HG03135 (cell line): ENCODE results near the gene GAST.

Experiments
- ATAC-seq: cut with Tn5 transposase; IDR thresholded peaks from one replicate; pipeline ENCODE4 v1.9.1; 2021; ENCODE audit warnings: mild to moderate bottlenecking, moderate library complexity; ENCODE audit not compliant: unreplicated experiment

Gene GAST

DNA sequence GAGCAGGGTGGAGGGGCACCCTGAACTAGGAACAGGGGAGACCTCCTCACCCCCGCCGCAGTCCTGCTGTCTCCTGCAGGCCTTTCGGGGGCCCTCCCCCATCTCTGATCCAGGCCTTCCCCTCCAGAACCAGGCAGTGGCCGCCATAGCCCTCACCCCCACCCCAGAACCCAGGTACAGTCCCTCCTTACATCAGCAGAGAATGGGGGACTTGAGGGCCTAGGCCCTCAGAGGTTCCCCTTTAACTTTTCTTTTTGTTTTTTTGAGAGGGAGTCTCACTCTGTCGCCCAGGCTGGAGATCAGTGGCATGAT is 26.6 kb downstream of the GAST start:
- ATAC-seq: no peak

DNA sequence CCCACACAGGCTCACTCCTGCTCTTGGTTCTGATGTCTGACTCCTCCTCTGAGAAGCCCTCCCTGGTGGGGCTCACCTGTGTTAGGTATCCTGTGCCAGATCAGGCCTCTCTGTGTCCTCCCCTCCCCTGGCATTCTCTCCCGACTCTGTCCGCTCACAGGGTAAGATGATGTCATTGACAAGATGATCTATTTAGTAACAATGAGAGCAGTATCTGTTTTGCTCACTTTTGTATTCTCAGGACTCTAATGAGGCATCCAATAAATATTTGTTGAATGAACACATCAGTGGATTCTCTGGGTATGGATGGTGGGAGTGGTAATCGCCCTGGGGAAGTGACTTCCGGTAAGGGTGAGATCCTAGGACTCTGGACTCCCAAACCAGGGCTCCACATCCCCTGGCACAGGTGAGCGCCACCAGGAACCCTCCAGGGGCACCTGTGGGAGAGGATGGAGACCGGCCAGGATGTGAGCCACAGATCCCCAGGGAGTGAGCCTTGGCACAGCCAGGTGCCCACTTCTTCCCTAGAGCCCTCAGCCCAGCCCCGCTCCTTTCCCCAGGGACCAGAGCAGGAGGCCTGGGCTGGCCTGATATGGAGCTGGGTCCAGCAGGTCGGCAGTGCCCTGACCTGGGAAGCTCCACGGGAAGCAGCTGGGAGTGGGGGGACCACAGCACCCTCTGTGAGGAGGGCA is 27.7 kb downstream of the GAST start:
- ATAC-seq: no peak

DNA sequence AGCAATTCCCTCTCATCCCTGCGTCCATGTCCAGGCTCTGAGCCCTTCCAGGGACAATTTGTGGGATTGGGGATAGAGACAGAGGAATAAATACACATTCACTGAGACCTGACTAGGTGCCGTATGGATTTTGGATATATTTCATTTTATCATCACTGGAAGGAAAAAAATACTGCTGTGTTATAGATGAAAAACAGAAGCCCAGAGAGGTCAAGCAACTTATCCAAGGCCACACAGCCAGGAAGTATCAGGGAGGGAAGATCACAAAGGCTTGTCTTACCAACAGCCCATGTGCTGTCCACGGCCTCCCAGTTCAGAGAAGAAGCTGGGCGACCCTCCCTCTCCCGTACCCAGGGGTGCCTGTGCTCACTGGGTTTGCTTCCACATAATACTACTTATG is 28.4 kb downstream of the GAST start:
- no peak for ATAC-seq

DNA sequence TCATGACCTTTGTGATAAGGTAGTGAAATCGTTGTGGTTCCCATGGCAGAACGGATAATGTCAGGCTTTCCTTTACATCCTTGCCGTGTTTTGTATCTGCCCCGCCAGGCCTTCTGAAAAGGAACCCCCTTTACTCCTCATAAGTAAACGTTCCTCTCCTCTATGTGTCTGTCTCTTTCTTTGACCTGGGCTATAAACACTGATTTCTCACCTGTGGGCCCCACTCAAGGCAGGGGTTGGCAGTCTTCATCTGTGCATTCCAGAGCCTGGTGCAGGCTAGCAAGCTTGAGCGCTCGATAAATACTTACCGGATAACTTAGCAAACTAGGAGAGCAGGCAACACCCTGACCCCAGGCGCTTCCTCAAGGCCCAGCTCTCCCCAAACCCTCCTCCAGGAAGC is 29.6 kb downstream of the GAST start:
- no peak for ATAC-seq

DNA sequence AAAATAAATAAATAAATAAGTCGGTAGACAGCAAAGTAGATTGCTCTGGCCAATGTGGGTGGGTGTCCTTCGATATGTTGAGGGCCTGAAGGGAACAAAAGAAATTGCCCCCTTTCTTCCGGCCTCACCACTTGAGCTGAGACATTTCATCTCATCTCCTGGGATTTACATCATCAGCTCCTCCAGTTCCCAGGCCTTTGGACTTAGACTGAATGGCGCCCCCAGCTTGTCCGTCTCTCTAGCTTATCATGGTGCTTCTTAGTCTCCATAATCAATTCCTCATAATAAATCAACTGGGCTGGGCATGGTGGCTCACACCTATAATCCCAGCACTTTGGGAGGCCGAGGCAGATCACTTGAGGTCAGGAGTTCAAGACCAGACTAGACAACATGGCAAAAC is 36.1 kb downstream of the GAST start:
- no peak for ATAC-seq

DNA sequence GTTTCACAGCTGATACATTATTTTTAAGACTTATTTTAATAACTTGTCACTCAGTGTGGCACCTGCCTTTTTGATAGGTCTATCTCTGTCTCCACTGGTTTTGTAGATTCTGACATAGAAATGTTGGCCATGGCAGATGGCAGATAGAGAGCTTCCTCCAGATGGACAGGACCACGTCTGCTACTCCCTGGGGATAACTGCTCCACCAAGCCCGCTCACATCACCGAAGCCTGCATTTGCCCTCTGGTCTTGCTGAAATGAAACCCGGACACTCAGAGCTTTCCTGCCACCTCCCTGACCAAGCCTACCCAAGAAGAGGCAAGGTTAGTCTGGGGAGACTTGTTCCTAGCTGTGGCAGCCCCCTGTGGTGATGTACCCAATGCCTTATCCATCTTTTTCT is 38.7 kb downstream of the GAST start:
- no peak for ATAC-seq

DNA sequence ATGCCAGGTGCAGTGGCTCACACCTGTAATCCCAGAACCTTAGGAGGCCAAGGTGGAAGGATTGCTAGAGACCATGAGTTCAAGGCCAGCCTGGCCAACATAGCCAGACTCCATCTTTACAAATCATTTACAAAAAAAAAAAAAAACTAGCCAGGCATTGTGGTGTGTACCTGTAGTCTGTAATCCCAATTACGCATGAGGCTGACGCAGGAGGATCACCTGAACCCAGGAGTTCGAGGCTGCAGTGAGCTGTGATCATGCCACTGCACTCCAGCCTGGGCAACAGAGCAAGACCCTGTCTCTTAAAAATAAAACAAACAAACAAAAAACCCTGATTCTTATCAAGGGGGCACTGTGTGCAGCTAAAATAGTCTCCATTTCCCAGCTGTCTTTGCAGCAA is 39.2 kb downstream of the GAST start:
- no peak for ATAC-seq

DNA sequence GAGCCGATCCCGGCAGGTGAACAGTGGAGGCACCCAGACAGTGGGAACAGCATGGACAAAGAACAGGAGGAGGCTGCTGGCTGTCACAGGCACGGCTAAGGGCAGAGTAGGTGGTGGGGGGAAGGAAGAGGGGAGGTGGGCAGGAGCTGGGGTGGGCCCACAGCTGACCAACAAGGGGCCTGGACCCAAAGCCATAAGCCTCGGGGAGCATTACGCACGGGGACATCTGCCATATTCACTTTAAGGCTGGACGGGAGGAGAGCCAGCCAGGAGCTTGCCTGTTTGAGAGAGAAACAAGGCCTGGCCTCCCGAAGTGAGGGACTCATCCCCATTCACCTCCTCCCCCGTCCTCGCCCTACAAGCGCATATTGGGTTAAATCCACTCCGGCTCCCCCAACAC is 41.9 kb downstream of the GAST start:
- ATAC-seq: no peak

DNA sequence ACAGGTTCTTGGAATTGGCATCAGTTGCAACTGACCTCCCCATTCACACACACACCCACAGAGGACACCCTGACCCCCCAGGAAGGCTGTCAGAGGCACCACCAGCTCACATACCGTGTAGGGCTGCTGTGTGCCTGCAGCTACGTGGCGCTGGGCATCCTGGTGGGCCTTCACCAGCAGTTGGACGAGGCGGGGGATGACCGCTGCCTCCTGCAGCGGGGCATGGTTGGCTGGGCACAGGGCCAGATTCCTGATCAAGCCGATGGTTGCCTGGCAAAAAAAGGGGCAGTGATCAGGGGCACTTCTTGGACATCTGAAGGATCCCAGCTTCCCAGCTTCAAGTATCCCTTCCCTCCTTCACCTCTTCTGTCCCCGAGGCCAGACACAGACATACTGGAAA is 46.5 kb downstream of the GAST start:
- no peak for ATAC-seq

DNA sequence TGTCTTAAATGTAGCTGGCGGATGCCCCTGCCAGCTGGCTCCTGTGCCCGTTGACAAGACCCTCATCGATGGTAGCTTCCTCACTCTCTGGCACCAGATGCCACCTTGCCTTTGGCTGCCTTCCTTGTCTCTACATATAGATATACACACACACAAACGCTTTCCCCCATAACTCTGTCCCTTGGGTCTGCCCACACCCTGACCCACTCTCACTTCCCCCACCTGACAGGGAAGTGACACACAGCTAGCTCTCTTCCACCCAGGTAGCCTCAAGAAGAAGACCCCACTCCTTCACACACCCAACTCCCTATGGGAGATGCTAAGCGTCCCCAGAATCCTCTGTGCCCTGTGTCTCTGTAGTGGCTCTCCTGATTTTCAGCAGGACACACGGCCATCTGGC is 48.7 kb downstream of the GAST start:
- no peak for ATAC-seq

DNA sequence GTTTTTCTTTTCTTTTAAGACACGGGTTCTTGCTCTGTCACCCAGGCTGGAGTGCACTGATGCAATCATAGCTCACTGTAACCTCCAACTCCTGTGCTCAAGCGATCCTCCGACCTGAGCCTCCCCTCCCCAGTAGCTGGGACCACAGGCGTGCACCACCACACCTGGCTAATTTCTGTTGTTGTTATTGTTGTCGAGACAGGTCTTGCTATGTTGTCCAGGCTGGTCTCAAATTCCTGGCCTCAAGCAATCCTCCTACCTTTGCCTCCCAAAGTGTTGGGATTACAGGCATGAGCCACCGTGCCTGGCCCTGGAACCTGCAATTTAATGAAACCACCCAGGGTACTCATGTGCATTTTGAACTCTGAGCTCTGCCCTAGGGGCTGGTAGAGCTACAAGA is 50.3 kb downstream of the GAST start:
- ATAC-seq: no peak

DNA sequence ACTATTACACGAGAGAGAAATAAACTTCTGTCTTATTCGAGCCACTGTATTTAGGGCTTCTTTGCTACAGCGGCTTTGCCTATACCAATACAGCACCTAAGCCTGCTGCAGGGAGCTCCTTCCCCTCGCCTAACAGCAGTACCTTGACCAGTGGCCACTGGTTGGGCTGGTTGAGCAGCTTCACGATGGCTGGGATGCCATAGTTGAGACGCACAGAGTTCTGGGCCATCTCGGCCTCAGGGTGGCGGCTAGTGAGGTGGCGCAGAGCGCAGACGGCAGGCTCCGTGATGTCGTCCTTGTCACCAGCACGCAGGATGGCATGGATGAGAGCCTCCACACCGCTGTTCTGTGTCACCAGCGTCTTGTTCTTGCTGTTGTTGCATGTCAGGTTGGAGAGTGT is 50.7 kb downstream of the GAST start:
- no peak for ATAC-seq

DNA sequence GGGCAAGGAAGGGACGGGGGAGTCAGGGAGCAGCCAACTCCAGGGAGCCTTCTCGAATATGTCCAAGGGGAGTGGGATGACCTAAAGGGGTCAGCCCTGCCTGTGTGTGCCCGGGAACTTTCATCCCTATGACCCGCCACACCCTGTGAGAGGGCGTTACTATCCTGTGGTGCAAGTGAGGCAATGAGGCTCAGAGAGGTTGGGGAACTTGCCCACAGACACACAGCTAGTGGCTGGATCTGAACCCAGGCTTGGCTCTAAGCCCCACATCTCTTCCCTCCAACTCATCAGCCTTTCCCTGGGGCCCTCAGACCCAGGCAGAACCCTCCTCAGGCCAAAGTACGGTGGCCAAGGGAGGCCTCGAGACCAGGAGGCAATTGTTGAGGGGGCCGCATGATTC is 51.2 kb downstream of the GAST start:
- ATAC-seq: no peak
